ENCODE measurements around the gene CLIP2. TPM values are rescaled to one million over a fixed set of nuclear protein-coding genes. Genes with fewer than 3 reads are reported as not detected.
"Not testable (repeated sequence)": the region's sequence is repeated elsewhere in the genome, so short reads cannot be mapped to it uniquely, and the experiment has no call there.

CLIP2 gene
- total and polyA plus RNA-seq, 2 of the 8 experiments (the other 6 are each of a cell fraction or from before 2014, with no cell fraction given), result 8.3 to 41.5 TPM

DNA sequence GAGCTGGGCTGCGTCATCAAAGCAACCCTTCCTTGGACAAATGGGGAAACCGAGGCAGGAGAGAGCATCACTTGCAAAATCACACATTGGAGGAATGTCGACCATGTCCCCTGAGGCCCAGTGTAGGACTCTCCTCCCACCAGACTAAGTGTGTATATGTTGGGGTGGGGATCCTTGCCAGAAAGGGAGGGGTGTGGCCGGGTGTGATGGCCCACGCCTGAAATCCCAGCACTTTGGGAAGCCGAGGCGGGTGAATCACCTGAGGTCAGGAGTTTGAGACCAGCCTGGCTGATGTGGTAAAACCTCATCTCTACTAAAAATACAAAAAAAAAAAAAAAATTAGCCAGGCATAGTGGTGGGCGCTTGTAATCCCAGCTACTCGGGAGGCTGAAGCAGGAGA is 141.2 kb downstream of the CLIP2 start:
- not testable (repeated sequence) for H3K4me2 ChIP-seq (ENCODE audit: insufficient read depth in 1 of 2, low read depth in 2 of 2, low read length in 2 of 2); H2AFZ ChIP-seq (ENCODE audit: low read length); H3K79me2 ChIP-seq (ENCODE audit: control insufficient read depth in 1 of 2, insufficient read depth in 2 of 2, low read length in 2 of 2); H3K36me3 ChIP-seq (ENCODE audit: control insufficient read depth in 2 of 4, insufficient read depth in 4 of 4, low read length in 3 of 4); H3K27me3 ChIP-seq (replicated peaks in 1 of 4; ENCODE audit: control insufficient read depth in 3 of 4, extremely low read depth in 1 of 4, insufficient read depth in 3 of 4, low read length in 3 of 4); H3K9ac ChIP-seq (replicated peaks in 1 of 4; ENCODE audit: extremely low read depth in 1 of 4, low read depth in 3 of 4, low read length in 3 of 4); H3K4me3 ChIP-seq (ENCODE audit: extremely low read depth in 1 of 4, insufficient read depth in 2 of 4, low read depth in 3 of 4, low read length in 4 of 4); H4K20me1 ChIP-seq (replicated peaks in 1 of 2; ENCODE audit: control insufficient read depth in 1 of 2, insufficient read depth in 2 of 2, low read length in 2 of 2); H3K23me2 ChIP-seq (ENCODE audit: low read depth, low read length); H3K14ac ChIP-seq (ENCODE audit: insufficient read length); H3K23ac ChIP-seq (ENCODE audit: insufficient read length); H3K56ac ChIP-seq (replicated peaks; ENCODE audit: insufficient read length, low read depth, low read length); H3K27ac ChIP-seq (ENCODE audit: low read depth, low read length); DNase-seq (ENCODE audit: low read depth in 1 of 2, low spot score in 2 of 2); H3K9me3 ChIP-seq (ENCODE audit: insufficient read depth in 2 of 2, low read depth in 1 of 2, low read length in 1 of 2); H4K8ac ChIP-seq (ENCODE audit: extremely low read depth, insufficient read depth, low read length); H3K79me1 ChIP-seq (ENCODE audit: low read depth, low read length); H2BK20ac ChIP-seq (ENCODE audit: low read length); FAIRE-seq
- POLR2A ChIA-PET (ENCODE audit: partially characterized antibody), result interaction anchor here (1.3 to 1.6 kb wide), 3 partner anchors 9 to 136 kb away, joined by 4 to 5 read pairs (median 4); no protein-coding TSS in a partner anchor
- peak overlapping the region; percentile 75; the same call in 1 of the 2 replicates for H2BK12ac ChIP-seq (ENCODE audit: low read depth, low read length)
- H3K4ac ChIP-seq (replicated peaks; ENCODE audit: insufficient read length, low read depth, low read length), result peak overlapping the region; percentile 36
- peak overlapping the region; percentile 77; the same call in 1 of the 2 replicates for H2BK5ac ChIP-seq (ENCODE audit: low read depth, low read length)
- peak overlapping the region; percentile 71 for H4K5ac ChIP-seq (ENCODE audit: insufficient read length, low read depth, low read length)
- H2BK120ac ChIP-seq (replicated peaks; ENCODE audit: low read depth, low read length), result peak overlapping the region; percentile 68
- peak overlapping the region; percentile 68 for H4K91ac ChIP-seq (replicated peaks; ENCODE audit: insufficient read length, low read length)
- peaks cover 5 to 19% (median 14%) of the 10 kb centered on the region in 4 experiments for H3K4me1 ChIP-seq (replicated peaks in 1 of 4; ENCODE audit: control insufficient read depth in 3 of 4, insufficient read depth in 4 of 4, low read length in 3 of 4)
- H2BK15ac ChIP-seq (ENCODE audit: low read length), result peak overlapping the region; percentile 81; the same call in 1 of the 2 replicates
- 87% methylated on average over 7 of the region's 9 CpGs; no CpG with 5 or more reads in 1 of the 2 experiments for WGBS, 2 experiments (ENCODE audit: extremely low coverage in 1 of 2, insufficient coverage in 1 of 2, insufficient read length in 1 of 2, insufficient replicate concordance in 2 of 2, low coverage in 1 of 2, low lambda C conversion rate in 2 of 2, missing lambda C conversion rate in 1 of 2)
- CTCF ChIA-PET (ENCODE audit: partially characterized antibody), result interaction anchor here (1.0 to 7.6 kb wide), 5 partner anchors 12 to 58 kb away, joined by 3 to 55 read pairs (median 4); no protein-coding TSS in a partner anchor
- H2AK5ac ChIP-seq (ENCODE audit: low read depth, low read length), result peak overlapping the region; percentile 78; the same call in 1 of the 2 replicates
- H3K18ac ChIP-seq (ENCODE audit: extremely low read depth, low read length), result 0 out of 2 replicates have a peak overlapping the region, but pooled peaks have one; percentile 15
